ENCODE data around the gene PLET1. TPM values are rescaled to one million over a fixed set of nuclear protein-coding genes. Genes with fewer than 3 reads are reported as not detected.

The PLET1 gene
- total and polyA plus RNA-seq, 2 of the 4 experiments (the other 2 are of a cell fraction), result not detected

DNA sequence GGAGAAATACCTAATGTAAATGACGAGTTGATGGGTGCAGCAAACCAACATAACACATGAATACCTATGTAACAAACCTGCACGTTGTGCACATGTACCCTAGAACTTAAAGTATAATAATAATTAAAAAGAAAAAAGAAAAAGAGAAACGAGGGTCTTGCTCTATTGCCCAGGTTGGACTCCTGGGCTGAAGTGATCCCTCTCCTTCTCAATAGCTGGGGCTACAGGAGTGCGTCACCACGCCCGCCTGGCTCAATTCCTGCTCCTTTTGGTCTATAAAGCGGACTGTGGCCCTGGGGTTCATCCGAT lies 35.0 kb downstream of the PLET1 start:
- peak overlapping the region; percentile 38 for H2BK20ac ChIP-seq (ENCODE audit: low read depth, low read length)
- peak overlapping the region; percentile 100 for H4K5ac ChIP-seq (ENCODE audit: low read depth, low read length)
- peak overlapping the region; percentile 98 for H3K27ac ChIP-seq (ENCODE audit: insufficient read depth, low read length)
- intact Hi-C loops (cut with micrococcal nuclease) (loop anchor here (2.0 to 10.0 kb wide), 3 partner anchors 41 to 351 kb away; partner anchors contain the start of genes ALG9, CFAP68 and FDXACB1), dilution Hi-C loops (cut with HindIII; ENCODE audit: low sequenced_read_pairs, unreplicated experiment) (no loop called here), in situ Hi-C loops (cut with MboI; ENCODE audit: low sequenced_read_pairs) (loop anchor here (10.0 kb wide), 2 partner anchors 139 to 1059 kb away; no protein-coding TSS in a partner anchor)
- H3K14ac ChIP-seq (replicated peaks; ENCODE audit: low read depth, low read length), result peak overlapping the region; percentile 96
- ATAC-seq (ENCODE audit: low read depth), result no peak
- no peaks in the 10 kb centered on the region; the same call in 1 of the 2 replicates for H3K9me1 ChIP-seq (ENCODE audit: insufficient read depth, low read length)
- H4K91ac ChIP-seq (ENCODE audit: insufficient read depth, low read depth, low read length), result peak overlapping the region; percentile 93
- ChIA-PET CTCF (interaction anchor here (1.1 kb wide), 1 partner anchor 53 kb away, joined by 4 read pairs; no protein-coding TSS in a partner anchor), POLR2A (ENCODE audit: unreplicated experiment) (no interaction called here)
- H3K4me2 ChIP-seq (ENCODE audit: low read depth, low read length), result peak overlapping the region; percentile 98
- H3K4me3 ChIP-seq (ENCODE audit: insufficient read depth, low read depth, low read length), result peak overlapping the region; percentile 93
- H2AK9ac ChIP-seq (replicated peaks; ENCODE audit: low read depth, low read length, poor library complexity), result peak overlapping the region; percentile 99
- no peaks in the 10 kb centered on the region for H3K27me3 ChIP-seq (ENCODE audit: control insufficient read depth, insufficient read depth, low read length)
- TF ChIP-seq FOS (IDR thresholded peaks at IDR 0.05; ENCODE audit: low read depth, low read length) (peak; percentile 35; the same call in 1 of the 2 replicates), MAFK (IDR thresholded peaks at IDR 0.05; ENCODE audit: low read depth, low read length) (no peak)
- H3K9ac ChIP-seq (ENCODE audit: low read depth, low read length), result peak overlapping the region; percentile 98
- H2BK5ac ChIP-seq (ENCODE audit: low read depth, low read length, poor library complexity, severe bottlenecking), result peak overlapping the region; percentile 99
- peak overlapping the region; percentile 77 for H2BK120ac ChIP-seq (ENCODE audit: low read depth, low read length)
- peak overlapping the region; percentile 94; the same call in 1 of the 2 replicates for H3K56ac ChIP-seq (ENCODE audit: extremely low read depth, insufficient read depth, low read length)
- H3K4me1 ChIP-seq (ENCODE audit: control insufficient read depth, insufficient read depth, low read length), result peaks cover 16% of the 10 kb centered on the region
- peak overlapping the region; percentile 96; the same call in 1 of the 2 replicates for H3K18ac ChIP-seq (ENCODE audit: low read depth, low read length)
- H4K20me1 ChIP-seq (ENCODE audit: insufficient read depth, low read length), result peaks cover 6% of the 10 kb centered on the region; the same call in 1 of the 2 replicates
- peak overlapping the region; percentile 95 for H3K4ac ChIP-seq (ENCODE audit: low read depth, low read length)
- peak; percentile 71 for DNase-seq
- no TSS peak for BruUV-seq (replicated peaks)
- WGBS, 2 experiments (ENCODE audit: extremely low coverage in 2 of 2, insufficient read length in 1 of 2), result no CpG with 5 or more reads among the region's 8 CpGs
- H3K23ac ChIP-seq (ENCODE audit: low read depth, low read length), result peak overlapping the region; percentile 91
- peak overlapping the region; percentile 86 to 100 for H4K8ac ChIP-seq (ENCODE audit: low read depth in 2 of 2, low read length in 2 of 2)
- H3K79me1 ChIP-seq (ENCODE audit: low read depth in 1 of 2, low read length in 2 of 2), result peaks cover 23 to 34% of the 10 kb centered on the region in 2 experiments
- H3K9me3 ChIP-seq (ENCODE audit: control insufficient read depth, insufficient read depth, low read length), result no peaks in the 10 kb centered on the region
- H2BK15ac ChIP-seq (ENCODE audit: low read depth, low read length), result peak overlapping the region; percentile 99; the same call in 1 of the 3 replicates
- peak overlapping the region; percentile 76 for H2AK5ac ChIP-seq (ENCODE audit: low read depth, low read length)
- H3K36me3 ChIP-seq (ENCODE audit: control insufficient read depth, insufficient read depth, low read length), result peaks cover 4% of the 10 kb centered on the region; the same call in 1 of the 2 replicates
- peak overlapping the region; percentile 100 for H2AFZ ChIP-seq (replicated peaks; ENCODE audit: low read length, poor library complexity)
